Smooth muscle cell (in vitro differentiated cells): Measurements from ENCODE around the gene PCGF6. TPM values are rescaled to one million over a fixed set of nuclear protein-coding genes. Genes with fewer than 3 reads are reported as not detected.

Experiments used
- DNase-seq: peaks from one replicate; lab custom pipeline; 2025; ENCODE audit not compliant: unreplicated experiment; lab: John Stamatoyannopoulos, UW
- H2AFZ ChIP-seq: fragments of 200-600 bp; sonication (generic); 2 replicates; pipeline ENCODE4 v1.6.0; 2016; ENCODE audit warnings: antibody characterized with exemption, low read depth, mild to moderate bottlenecking
- H3F3A ChIP-seq: fragments of 200-600 bp; sonication (generic); 2 replicates; pipeline ENCODE4 v1.6.0; 2017; ENCODE audit warnings: antibody characterized with exemption, low read depth
- H3K27ac ChIP-seq: fragments of 200-600 bp; sonication (generic); 2 replicates; pipeline ENCODE4 v1.5.1; 2016; ENCODE audit warnings: low read depth, mild to moderate bottlenecking
- H3K27me3 ChIP-seq: fragments of 200-600 bp; sonication (generic); 2 replicates; pipeline ENCODE4 v1.6.1; 2016; ENCODE audit warnings: low read depth, mild to moderate bottlenecking
- H3K36me3 ChIP-seq: fragments of 200-600 bp; sonication (generic); 2 replicates; pipeline ENCODE4 v1.5.1; 2016; ENCODE audit warnings: low read depth
- H3K4me1 ChIP-seq: fragments of 200-600 bp; sonication (generic); 2 replicates; pipeline ENCODE4 v1.5.1; 2016; ENCODE audit warnings: low read depth
- H3K4me2 ChIP-seq: fragments of 200-600 bp; sonication (generic); 2 replicates; pipeline ENCODE4 v1.6.0; 2016; ENCODE audit warnings: mild to moderate bottlenecking
- H3K4me3 ChIP-seq: fragments of 200-600 bp; sonication (generic); 2 replicates; pipeline ENCODE4 v1.5.1; 2016; ENCODE audit warnings: mild to moderate bottlenecking
- H3K79me2 ChIP-seq: fragments of 200-600 bp; sonication (generic); 2 replicates; pipeline ENCODE4 v1.6.0; 2016; ENCODE audit warnings: low read depth, mild to moderate bottlenecking
- H3K9ac ChIP-seq: fragments of 200-600 bp; sonication (generic); 2 replicates; pipeline ENCODE4 v1.6.0; 2016; ENCODE audit warnings: low read depth
- H3K9me3 ChIP-seq: fragments of 200-600 bp; sonication (generic); replicated peaks from 2 replicates; pipeline ENCODE4 v1.5.1; 2016; ENCODE audit warnings: low read depth
- H4K20me1 ChIP-seq: fragments of 200-600 bp; sonication (generic); 2 replicates; pipeline ENCODE4 v1.6.0; 2016; ENCODE audit warnings: low read depth
- WGBS: methylation state at CpG from one replicate; pipeline ENCODE4 v1.1.7; 2016; ENCODE audit warnings: low lambda C conversion rate; 5-methylcytosine and 5-hydroxymethylcytosine counted together
- polyA plus RNA-seq: library from polyadenylated mRNA; unstranded; fragments of >200 nt; fragmentation: Nextera tagmentation; extraction: Ambion mirVana; gene quantifications from 2 replicates; pipeline ENCODE4 v1.2.1, GENCODE V29; 2016
- total RNA-seq: library from RNA; depleted of rRNA; stranded (reverse); fragments of >200 nt; gene quantifications from 2 replicates; pipeline ENCODE4 v1.2.3, GENCODE V29; 2014
- TF ChIP-seq, protein P1 (sequence below): fragments of 200-600 bp; sonication (generic); IDR thresholded peaks from 2 replicates; pipeline ENCODE4 v1.5.1; 2017; ENCODE audit warnings: borderline replicate concordance, mild to moderate bottlenecking, antibody characterized with exemption; ENCODE audit not compliant: insufficient read depth, poor library complexity, severe bottlenecking

The PCGF6 gene
- total and polyA plus RNA-seq, 2 experiments from 2014 or later = 8.1 to 10.4 TPM

GRCh38 chr10:103280031-103280430 is 70.9 kb downstream of the PCGF6 start:
- Histone ChIP-seq H3K27me3 (peaks cover 60% of the 10 kb centered on the region), H3K9ac (no peak overlapping the region), H3K4me1 (peaks cover 12% of the 10 kb centered on the region), H3K4me2 (no peak overlapping the region), H4K20me1 (no peaks in the 10 kb centered on the region), H3K4me3 (no peak overlapping the region), H3K79me2 (no peaks in the 10 kb centered on the region), H3K9me3 (no peaks in the 10 kb centered on the region), H2AFZ (no peak overlapping the region), H3F3A (no peaks in the 10 kb centered on the region), H3K27ac (no peak overlapping the region), H3K36me3 (no peaks in the 10 kb centered on the region)
- WGBS = 89% methylated on average over 3 of the region's 3 CpGs
- no peak for DNase-seq
- TF ChIP-seq, protein P1, sequence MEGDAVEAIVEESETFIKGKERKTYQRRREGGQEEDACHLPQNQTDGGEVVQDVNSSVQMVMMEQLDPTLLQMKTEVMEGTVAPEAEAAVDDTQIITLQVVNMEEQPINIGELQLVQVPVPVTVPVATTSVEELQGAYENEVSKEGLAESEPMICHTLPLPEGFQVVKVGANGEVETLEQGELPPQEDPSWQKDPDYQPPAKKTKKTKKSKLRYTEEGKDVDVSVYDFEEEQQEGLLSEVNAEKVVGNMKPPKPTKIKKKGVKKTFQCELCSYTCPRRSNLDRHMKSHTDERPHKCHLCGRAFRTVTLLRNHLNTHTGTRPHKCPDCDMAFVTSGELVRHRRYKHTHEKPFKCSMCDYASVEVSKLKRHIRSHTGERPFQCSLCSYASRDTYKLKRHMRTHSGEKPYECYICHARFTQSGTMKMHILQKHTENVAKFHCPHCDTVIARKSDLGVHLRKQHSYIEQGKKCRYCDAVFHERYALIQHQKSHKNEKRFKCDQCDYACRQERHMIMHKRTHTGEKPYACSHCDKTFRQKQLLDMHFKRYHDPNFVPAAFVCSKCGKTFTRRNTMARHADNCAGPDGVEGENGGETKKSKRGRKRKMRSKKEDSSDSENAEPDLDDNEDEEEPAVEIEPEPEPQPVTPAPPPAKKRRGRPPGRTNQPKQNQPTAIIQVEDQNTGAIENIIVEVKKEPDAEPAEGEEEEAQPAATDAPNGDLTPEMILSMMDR = no peak

GRCh38 chr10:103278862-103279298 is 72.1 kb downstream of the PCGF6 start:
- Histone ChIP-seq H3K9ac (no peak overlapping the region), H3K4me1 (peaks cover 12% of the 10 kb centered on the region), H3K9me3 (no peaks in the 10 kb centered on the region), H4K20me1 (no peaks in the 10 kb centered on the region), H3K4me2 (no peak overlapping the region), H2AFZ (no peak overlapping the region), H3K79me2 (no peaks in the 10 kb centered on the region), H3F3A (peaks cover under 1% of the 10 kb centered on the region), H3K27me3 (peaks cover 60% of the 10 kb centered on the region), H3K4me3 (no peak overlapping the region), H3K36me3 (no peaks in the 10 kb centered on the region), H3K27ac (no peak overlapping the region)
- TF ChIP-seq, protein P1 = no peak
- peak; percentile 25 for DNase-seq
- WGBS = 8% methylated on average over 11 of the region's 11 CpGs

- Histone ChIP-seq H3K36me3 (no peaks in the 10 kb centered on the region), H3K4me3 (no peak overlapping the region), H3K4me1 (peaks cover 12% of the 10 kb centered on the region), H4K20me1 (no peaks in the 10 kb centered on the region), H3K27me3 (peaks cover 60% of the 10 kb centered on the region), H3K9me3 (no peaks in the 10 kb centered on the region), H3F3A (peaks cover 5% of the 10 kb centered on the region), H3K9ac (no peak overlapping the region), H2AFZ (no peak overlapping the region), H3K27ac (no peak overlapping the region), H3K79me2 (no peaks in the 10 kb centered on the region), H3K4me2 (no peak overlapping the region)
- DNase-seq = no peak
- 52% methylated on average over 12 of the region's 12 CpGs for WGBS
- TF ChIP-seq, protein P1 = no peak
Observed at GRCh38 chr10:103278537-103278823, 72.5 kb downstream of the PCGF6 start.

DNA sequence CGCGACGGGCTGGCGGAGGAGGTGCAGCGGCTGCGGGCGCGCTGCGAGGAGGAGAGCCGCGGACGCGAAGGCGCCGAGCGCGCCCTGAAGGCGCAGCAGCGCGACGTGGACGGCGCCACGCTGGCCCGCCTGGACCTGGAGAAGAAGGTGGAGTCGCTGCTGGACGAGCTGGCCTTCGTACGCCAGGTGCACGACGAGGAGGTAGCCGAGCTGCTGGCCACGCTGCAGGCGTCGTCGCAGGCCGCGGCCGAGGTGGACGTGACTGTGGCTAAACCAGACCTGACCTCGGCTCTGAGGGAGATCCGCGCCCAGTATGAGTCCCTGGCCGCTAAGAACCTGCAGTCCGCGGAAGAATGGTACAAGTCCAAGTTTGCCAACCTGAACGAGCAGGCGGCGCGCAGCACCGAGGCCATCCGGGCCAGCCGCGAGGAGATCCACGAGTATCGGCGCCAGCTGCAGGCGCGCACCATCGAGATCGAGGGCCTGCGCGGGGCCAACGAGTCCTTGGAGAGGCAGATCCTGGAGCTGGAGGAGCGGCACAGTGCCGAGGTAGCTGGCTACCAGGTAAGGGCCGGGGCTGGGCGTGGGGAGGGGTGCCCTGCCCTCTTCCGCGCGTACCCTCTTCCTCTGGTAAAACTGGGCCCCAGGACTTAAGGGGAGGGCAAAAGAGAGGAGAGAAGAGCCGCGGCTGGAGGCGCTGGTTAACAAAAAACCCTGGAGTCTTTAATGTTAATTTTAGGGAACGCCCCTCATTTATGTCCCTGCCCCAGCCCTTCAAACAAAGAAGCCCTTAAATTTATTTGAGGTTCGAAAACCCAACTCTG is 73.0 kb downstream of the PCGF6 start:
- Histone ChIP-seq H3K9me3 (no peaks in the 10 kb centered on the region), H3K27ac (no peak overlapping the region), H3K4me1 (peaks cover 12% of the 10 kb centered on the region), H3K79me2 (no peaks in the 10 kb centered on the region), H3K4me3 (peak overlapping the region; percentile 41), H3K27me3 (peaks cover 60% of the 10 kb centered on the region), H3K4me2 (peak overlapping the region; percentile 90), H2AFZ (no peak overlapping the region), H3F3A (peaks cover 6% of the 10 kb centered on the region), H3K36me3 (no peaks in the 10 kb centered on the region), H4K20me1 (no peaks in the 10 kb centered on the region), H3K9ac (no peak overlapping the region)
- 16% methylated on average over 62 of the region's 76 CpGs for WGBS
- TF ChIP-seq, protein P1 = no peak
- DNase-seq = no peak
